Measurements from ENCODE around the gene DMRTC1. TPM values are rescaled to one million over a fixed set of nuclear protein-coding genes. Genes with fewer than 3 reads are reported as not detected.
"Not testable (repeated sequence)": the region's sequence is repeated elsewhere in the genome, so short reads cannot be mapped to it uniquely, and the experiment has no call there.

DMRTC1 gene, protein sequence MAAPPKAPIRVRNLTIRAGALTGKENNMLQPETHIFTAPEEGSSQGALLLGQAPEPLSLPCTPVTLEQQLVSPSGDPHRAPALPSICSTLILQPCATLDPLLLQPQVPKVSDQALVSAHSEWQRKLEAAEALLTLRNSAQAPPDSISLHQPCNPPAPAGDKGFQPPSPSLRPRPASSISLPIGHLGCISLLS
- not detected in 2 replicates for total RNA-seq

DNA sequence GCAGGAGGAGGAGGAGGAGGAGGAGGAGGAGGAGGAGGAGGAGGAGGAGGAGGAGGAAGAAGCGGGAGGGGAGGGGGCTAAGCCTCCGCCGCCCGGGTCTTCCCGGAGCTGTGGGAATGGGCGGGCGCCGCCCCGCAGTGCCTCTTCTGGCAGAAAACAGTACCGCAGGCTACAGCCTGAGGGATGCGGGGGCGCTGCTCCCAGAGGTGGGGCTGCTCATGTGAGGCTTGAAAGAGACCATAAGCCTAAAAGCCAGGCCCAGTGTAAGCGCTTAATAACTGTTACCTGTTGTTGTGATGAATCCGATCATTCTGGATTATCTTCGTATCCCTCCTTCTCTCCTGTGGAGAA, at the start of gene DMRTC1:
Gene DMRTC1 (minus strand): TSS at position 19 of the 351 bp plus-strand sequence. CDS start 68,143 bp downstream, outside the sequence.
- not testable (repeated sequence) for DNase-seq (ENCODE audit: low read depth in 2 of 2)

DNA sequence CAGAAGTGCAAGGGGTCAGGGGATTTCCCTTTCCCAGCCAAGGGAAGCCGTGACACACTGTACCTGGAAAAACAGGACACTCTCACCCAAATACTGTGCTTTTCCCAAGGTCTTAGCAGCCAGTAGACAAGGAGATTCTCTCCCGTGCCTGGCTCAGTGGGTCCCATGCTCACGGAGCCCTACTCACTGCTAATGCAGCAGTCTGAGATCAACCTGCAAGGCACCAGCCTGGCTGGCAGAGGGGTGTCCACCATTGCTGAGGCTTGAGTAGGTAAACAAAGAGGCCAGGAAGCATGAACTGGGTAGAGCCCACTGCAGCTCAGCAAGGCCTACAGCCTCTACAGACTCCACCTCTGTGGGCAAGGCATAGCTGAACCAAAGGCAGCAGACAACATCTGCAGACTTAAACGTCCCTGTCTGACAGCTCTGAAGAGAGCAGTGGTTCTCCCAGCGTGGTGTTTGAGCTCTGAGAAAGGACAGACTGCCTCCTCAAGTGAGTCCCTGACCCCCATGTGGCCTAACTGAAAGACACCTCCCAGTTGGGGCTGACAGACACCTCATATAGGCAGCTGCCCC, 37.3 kb upstream of the DMRTC1 start:
- DNase-seq (ENCODE audit: low read depth in 2 of 2) = not testable (repeated sequence)

DNA sequence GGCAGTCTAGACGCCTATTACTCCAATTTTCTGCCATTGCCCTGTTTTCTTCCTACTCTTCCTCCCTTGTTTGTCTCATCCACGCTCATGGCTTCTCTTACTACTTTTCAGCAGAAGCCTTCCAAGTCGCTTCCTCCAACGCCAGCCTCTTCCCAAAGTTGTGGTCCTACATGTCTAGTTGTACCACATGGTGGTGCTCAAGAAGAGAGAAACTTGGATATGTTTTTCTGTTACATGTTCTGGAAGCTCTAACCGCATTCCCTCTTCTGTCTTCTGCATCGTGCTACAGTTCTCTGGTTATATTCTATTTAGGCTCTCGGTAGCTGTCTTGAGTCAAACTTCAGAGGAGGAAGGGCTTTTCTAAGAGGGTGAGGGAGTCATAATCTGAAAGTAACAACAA, 31.2 kb upstream of the DMRTC1 start:
- not testable (repeated sequence) for DNase-seq (ENCODE audit: low read depth in 2 of 2)

DNA sequence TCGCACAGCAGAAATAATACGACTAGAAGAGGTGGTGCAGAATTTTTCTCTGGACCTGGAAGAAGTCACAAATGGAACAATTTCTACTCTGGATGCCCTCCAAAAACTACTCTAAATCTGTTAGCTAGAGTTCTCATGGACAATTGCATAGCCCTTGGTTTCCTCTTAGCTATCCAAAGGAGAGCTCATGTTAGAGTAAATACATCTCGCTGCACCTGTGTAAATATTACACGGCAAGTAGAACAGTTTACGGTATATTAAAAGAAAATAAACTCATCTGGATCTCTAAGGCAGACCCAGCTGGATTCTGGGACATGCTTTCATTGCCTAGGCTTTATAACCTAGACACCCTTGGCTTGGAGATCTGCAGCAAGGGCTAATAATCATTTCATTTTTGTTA, 28.2 kb upstream of the DMRTC1 start:
- not testable (repeated sequence) for DNase-seq (ENCODE audit: low read depth in 2 of 2)

- not testable (repeated sequence) for DNase-seq (ENCODE audit: low read depth in 2 of 2)
These were observed 16.3 kb upstream of the DMRTC1 start for GRCh38 chrX:72959971-72960370.

GRCh38 chrX:72943035-72943818, 410 bp downstream of the DMRTC1 start:
- not testable (repeated sequence) for DNase-seq (ENCODE audit: low read depth in 2 of 2)

DNA sequence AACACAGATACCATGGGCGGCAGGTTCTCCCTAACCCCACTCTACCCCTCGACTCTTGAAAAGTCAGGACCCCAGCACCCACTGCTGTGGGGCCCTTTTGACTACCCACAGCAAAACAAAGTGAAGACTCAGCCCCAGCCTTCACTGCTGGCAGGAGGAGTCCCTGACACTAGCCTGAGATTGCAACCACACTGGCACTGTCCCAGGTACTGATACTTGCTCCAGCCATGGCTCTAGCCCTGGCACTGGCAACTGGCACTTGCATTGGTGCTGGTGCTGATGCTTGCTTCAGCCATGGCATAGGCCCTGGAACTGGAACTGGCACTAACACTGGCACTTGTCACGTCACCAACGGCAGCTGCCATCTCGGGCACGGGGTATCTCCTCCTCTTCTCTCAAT, 1.4 kb downstream of the DMRTC1 start:
- not testable (repeated sequence) for DNase-seq (ENCODE audit: low read depth in 2 of 2)

- DNase-seq (ENCODE audit: low read depth in 2 of 2) = not testable (repeated sequence)
These were observed 5.7 kb downstream of the DMRTC1 start, which contains the start of gene FAM236A for GRCh38 chrX:72937906-72938305. Gene FAM236A (plus strand): TSS chrX:72938206. CDS start chrX:72938263, 57 bp downstream.

- not testable (repeated sequence) for DNase-seq (ENCODE audit: low read depth in 2 of 2)
These were observed 6.7 kb downstream of the DMRTC1 start for GRCh38 chrX:72936882-72937455.

GRCh38 chrX:72936455-72936854, 7.2 kb downstream of the DMRTC1 start:
- not testable (repeated sequence) for DNase-seq (ENCODE audit: low read depth in 2 of 2)

GRCh38 chrX:72932283-72932682, 11.4 kb downstream of the DMRTC1 start:
- DNase-seq (ENCODE audit: low read depth in 2 of 2) = not testable (repeated sequence)

DNA sequence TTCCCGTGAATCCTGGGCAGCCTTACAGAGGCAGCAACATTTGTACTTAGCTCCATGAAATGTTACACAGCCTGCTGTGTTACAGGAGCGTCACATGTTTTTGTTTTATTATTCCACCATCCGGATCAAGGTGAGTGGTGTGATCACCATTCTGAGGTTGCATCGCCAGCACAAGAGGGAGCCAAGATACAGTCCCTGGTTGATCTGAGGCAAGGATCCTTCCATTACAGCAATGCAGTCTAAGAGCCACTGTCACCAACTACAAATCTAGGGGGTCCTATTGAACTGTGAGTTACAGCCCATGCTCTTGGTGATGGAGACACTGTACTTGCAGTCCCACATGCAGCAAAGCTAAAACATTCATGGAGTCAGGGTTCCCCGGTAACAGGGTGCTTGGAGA, 27.5 kb downstream of the DMRTC1 start:
- DNase-seq (ENCODE audit: low read depth in 2 of 2) = not testable (repeated sequence)

DNA sequence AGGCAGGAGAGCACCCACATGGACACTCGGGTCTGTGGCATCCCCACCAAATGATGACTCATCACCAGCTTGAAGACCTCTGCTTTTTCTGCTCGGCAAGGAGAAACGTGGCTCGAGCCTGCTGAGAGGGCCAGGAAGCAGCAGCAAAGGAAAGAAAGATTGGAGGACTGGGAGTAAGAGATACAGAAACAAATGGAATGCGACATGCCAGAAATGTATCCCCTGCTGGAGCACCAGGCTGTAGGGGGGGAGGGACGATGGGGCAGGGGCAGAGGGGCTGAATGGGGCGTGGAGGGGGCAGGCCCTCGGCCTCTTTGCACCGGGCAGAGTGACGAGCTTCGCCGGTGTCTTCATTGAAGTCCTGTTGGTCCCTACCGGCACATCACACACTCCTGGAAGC, 31.3 kb downstream of the DMRTC1 start, which contains the start of gene FAM236C:
Gene FAM236C (plus strand): TSS at position 301 of the 400 bp plus-strand sequence. CDS start 100 bp downstream, outside the sequence.
- DNase-seq (ENCODE audit: low read depth in 2 of 2) = not testable (repeated sequence)

GRCh38 chrX:72889740-72890139, 53.9 kb downstream of the DMRTC1 start:
- not testable (repeated sequence) for DNase-seq (ENCODE audit: low read depth in 2 of 2)

DNA sequence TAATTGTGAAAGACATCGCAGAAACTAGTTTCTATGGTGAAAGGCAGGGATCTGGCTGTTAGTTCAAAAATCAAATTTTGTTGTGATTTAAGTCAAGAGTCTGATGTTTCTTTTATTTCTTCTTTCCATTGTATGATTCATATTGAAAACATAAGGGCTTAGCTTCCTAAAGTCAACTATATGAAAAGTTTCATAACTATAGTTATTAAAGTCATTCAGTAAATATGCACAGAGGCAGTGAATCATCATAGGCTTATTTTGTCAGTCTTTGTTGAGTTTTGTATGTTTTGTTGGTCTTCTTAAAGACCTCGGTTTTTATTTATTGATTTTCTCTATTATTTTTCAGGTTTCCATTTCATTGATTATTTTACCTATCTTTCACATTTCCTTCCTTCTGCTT, 60.7 kb downstream of the DMRTC1 start:
- not testable (repeated sequence) for DNase-seq (ENCODE audit: low read depth in 2 of 2)

DNA sequence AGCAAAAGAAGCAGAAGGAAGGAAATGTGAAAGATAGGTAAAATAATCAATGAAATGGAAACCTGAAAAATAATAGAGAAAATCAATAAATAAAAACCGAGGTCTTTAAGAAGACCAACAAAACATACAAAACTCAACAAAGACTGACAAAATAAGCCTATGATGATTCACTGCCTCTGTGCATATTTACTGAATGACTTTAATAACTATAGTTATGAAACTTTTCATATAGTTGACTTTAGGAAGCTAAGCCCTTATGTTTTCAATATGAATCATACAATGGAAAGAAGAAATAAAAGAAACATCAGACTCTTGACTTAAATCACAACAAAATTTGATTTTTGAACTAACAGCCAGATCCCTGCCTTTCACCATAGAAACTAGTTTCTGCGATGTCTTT, 106.1 kb downstream of the DMRTC1 start:
- not testable (repeated sequence) for DNase-seq (ENCODE audit: low read depth in 2 of 2)

- DNase-seq (ENCODE audit: low read depth in 2 of 2) = not testable (repeated sequence)
These were observed 112.9 kb downstream of the DMRTC1 start for GRCh38 chrX:72830701-72831100.

Other genes with a start within 250 kb of the DMRTC1 start
- gene PHKA1, start 229.5 kb downstream of the DMRTC1 start, total RNA-seq = 3.9 and 5.6 TPM in 2 replicates
- gene DMRTC1B, start 166.9 kb downstream of the DMRTC1 start, total RNA-seq = not detected in 2 replicates
- gene FAM236B, start 161.2 kb downstream of the DMRTC1 start, total RNA-seq = not detected in 2 replicates
- not detected in 2 replicates for gene FAM236D, start 135.6 kb downstream of the DMRTC1 start, total RNA-seq
- gene FAM236C, start 31.2 kb downstream of the DMRTC1 start, total RNA-seq = not detected in 2 replicates
- gene FAM236A, start 5.6 kb downstream of the DMRTC1 start, total RNA-seq = not detected in 2 replicates
- not detected in 2 replicates for gene PABPC1L2B, start 59.1 kb upstream of the DMRTC1 start, total RNA-seq
- gene PABPC1L2A, start 135.7 kb upstream of the DMRTC1 start, total RNA-seq = not detected in 2 replicates

Measured in lung microvascular endothelial cell (primary cell).